GM18507 (cell line): ENCODE results near the gene GLIPR1L2.

ENCODE experiments used
- DNase-seq: peaks from one replicate; pipeline ENCODE4 v3.0.0; 2011; ENCODE audit warnings: low read depth; ENCODE audit not compliant: insufficient read length; ENCODE audit errors: extremely low spot score
- FAIRE-seq: peaks from 2 replicates; lab custom pipeline; 2011; peaks lifted over from hg19 to GRCh38; lab: Jason Lieb, UNC

Gene GLIPR1L2

DNA sequence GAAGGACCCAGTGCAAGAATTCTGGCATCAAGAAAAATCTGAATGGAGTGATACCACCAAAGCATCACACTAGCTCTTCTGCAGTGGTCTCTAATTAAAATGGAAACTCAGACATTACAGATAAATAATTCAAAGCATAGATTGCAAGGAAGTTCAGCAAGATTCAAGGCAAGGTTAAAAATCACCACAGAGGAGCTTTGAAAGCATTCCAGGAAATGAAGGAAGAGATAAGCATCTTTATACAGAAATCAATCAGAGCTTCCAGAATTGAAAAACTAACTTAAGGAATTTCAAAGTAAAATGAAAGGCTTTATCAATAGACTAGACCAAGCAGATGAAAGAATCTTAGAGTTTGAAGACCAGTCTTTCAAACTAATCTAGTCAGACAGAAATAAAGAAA lies 69.3 kb downstream of the GLIPR1L2 start:
- FAIRE-seq (no peak), DNase-seq (no peak)

DNA sequence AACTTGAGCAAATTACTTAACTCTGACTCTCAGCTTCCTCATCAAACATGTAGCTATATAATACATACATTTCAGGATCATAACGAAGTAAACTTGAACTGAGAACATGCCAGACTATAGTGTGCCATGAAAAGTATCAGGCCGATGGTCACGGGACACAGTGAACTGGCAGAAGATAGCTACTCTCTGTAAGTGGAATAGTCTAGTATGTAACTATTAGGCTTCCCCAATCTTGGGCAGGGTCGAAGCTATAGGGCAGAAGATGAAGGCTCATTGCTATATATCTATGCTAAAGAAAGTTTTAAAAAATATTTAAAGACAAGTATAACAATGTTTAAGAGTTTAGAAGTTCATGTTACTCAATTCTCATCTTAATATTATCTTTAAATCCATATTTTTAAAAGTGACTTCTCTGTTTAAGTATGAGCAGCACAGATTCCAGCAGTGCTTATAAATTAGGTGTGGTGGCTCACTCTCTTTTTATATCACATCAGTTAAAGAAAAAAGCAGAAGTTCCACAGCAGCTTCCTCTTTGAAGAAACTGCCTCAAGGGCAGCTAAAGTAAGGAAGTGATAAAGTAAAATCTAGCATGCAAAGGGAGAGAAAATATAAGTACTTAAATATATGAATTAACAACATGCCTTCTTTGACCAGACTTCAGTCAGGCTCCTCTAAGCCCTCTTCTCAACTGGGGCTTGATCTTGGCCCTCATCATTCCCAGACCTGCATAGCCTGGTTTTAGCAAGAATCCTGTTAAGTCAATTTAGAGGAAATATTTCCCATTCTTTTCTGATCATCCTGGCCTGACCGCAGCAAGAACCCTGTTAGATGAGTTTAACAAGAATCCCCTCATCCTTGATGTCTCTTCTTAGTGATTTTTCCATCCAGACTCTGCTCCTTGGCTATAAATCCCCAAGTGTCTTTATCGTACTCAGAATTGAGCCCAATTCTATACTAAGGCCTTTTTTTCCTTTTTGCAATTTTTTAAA lies 81.3 kb downstream of the GLIPR1L2 start:
- peak; percentile 47 for FAIRE-seq

GRCh38 chr12:75474116-75474515 lies 83.2 kb downstream of the GLIPR1L2 start:
- FAIRE-seq, result no peak
- DNase-seq, result no peak

More for the DNA sequence above, 81.3 kb downstream of the GLIPR1L2 start:
- no peak for DNase-seq

GRCh38 chr12:75476071-75476470 lies 85.2 kb downstream of the GLIPR1L2 start:
- DNase-seq (no peak), FAIRE-seq (no peak)

DNA sequence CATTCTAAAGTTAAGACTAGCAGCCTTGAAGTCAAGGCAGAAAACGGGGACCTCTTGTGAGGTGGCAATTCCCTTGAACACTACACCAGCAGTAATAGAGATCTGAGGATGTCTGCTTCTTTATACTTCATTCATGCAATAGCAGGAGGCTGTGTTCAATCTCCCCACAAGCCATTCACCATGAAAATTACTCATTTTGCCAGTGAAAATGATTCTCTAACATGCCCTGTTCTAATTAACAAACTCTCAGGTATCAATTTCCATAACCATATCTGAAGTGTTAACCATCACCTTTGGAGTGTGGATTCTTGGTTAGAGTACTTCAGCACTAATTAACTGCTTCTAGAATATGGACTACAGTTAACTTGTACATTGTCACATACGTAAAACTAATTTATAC lies 86.2 kb downstream of the GLIPR1L2 start:
- no peak for DNase-seq
- peak; percentile 59 for FAIRE-seq

- peak; percentile 21 for FAIRE-seq
These were observed 87.4 kb downstream of the GLIPR1L2 start for GRCh38 chr12:75478116-75478794.

GRCh38 chr12:75479963-75480461 lies 89.1 kb downstream of the GLIPR1L2 start:
- DNase-seq, result no peak
- FAIRE-seq, result no peak

More at GRCh38 chr12:75478116-75478794, 87.4 kb downstream of the GLIPR1L2 start:
- DNase-seq, result no peak

- DNase-seq (peak; percentile 46), FAIRE-seq (peak; percentile 92)
These were observed 89.6 kb downstream of the GLIPR1L2 start, which contains the start of gene GLIPR1 for GRCh38 chr12:75480469-75480949. TSS of gene GLIPR1 (plus strand) at chr12:75480755. CDS start at chr12:75480881, 126 bp downstream.

DNA sequence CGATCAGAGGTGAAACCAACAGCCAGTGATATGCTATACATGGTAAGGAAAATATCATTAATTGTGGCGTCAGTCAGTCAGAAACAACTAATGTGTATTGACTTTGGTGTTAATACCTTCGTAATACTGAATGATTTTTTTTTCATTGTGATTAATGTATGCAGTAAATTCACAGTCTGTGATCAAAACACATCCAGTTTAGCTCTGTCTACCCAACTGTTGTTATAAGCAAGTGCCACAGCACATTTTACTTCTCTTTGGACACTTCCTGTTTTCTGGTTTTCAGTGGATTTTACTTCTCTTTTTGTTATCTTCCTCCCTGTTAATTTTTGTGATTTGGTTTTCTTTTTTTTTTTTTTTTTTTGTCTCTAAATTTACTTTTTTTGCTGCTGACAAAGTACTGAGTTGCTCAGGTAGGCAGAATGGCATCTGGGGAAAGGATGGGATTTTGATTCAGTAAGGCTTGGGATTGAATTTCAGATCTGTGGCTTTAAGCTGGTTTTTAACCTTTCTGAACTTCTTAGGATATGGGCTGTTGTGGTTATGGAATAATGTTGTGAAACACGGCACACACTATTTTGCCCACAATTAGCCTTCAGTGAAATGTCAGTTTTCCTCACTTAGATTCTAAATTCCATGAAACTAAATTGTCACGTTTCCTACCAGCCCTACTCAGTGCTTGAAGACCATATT lies 90.3 kb downstream of the GLIPR1L2 start:
- DNase-seq (no peak), FAIRE-seq (no peak)

DNA sequence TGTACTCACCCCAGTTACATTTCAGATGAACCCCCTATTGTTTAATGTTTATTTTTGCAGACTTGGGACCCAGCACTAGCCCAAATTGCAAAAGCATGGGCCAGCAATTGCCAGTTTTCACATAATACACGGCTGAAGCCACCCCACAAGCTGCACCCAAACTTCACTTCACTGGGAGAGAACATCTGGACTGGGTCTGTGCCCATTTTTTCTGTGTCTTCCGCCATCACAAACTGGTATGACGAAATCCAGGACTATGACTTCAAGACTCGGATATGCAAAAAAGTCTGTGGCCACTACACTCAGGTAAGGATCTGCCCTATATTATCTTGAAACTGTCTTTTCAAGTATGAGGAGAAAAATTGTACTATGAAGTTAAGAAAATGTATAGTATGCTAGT lies 90.9 kb downstream of the GLIPR1L2 start:
- FAIRE-seq (peak; percentile 39), DNase-seq (no peak)
